Progenitor cell of endocrine pancreas (in vitro differentiated cells): ENCODE data around the gene HELLS. TPM values are rescaled to one million over a fixed set of nuclear protein-coding genes. Genes with fewer than 3 reads are reported as not detected.
"Not testable (repeated sequence)": the region's sequence is repeated elsewhere in the genome, so short reads cannot be mapped to it uniquely, and the experiment has no call there.

Experiments used
- DNase-seq: peaks from one replicate; pipeline ENCODE4 v3.0.0; 2021; ENCODE audit warnings: low spot score; ENCODE audit not compliant: unreplicated experiment
- H3K27ac Mint-ChIP-seq: 2 replicates; pipeline ENCODE4 v1.8.0; 2021; ENCODE audit warnings: mild to moderate bottlenecking, moderate library complexity, mixed read lengths
- H3K27me3 Mint-ChIP-seq: 2 replicates; pipeline ENCODE4 v1.8.0; 2021; ENCODE audit warnings: mixed read lengths
- H3K36me3 Mint-ChIP-seq: 2 replicates; pipeline ENCODE4 v1.8.0; 2022; ENCODE audit warnings: mixed read lengths; ENCODE audit not compliant: insufficient read depth
- H3K4me1 Mint-ChIP-seq: 2 replicates; pipeline ENCODE4 v1.8.0; 2021; ENCODE audit warnings: low read depth, mixed read lengths
- H3K4me3 Mint-ChIP-seq: 2 replicates; pipeline ENCODE4 v1.8.0; 2021; ENCODE audit warnings: low read depth, mild to moderate bottlenecking, moderate library complexity, mixed read lengths
- H3K9me3 Mint-ChIP-seq: 2 replicates; pipeline ENCODE4 v1.8.0; 2021; ENCODE audit warnings: low read depth, mixed read lengths
- total RNA-seq: library from RNA; stranded (reverse); gene quantifications from 2 replicates; pipeline ENCODE4 v1.2.1, GENCODE V29; 2021
- TF ChIP-seq, protein P1 (sequence below): fragments of 200-600 bp; sonication (generic); IDR thresholded peaks from one replicate; pipeline ENCODE4 v1.5.0; 2021; ENCODE audit warnings: antibody characterized with exemption, mild to moderate bottlenecking; ENCODE audit not compliant: unreplicated experiment

Gene HELLS
- total RNA-seq, 1 donor from 2014 or later, result 132 TPM

DNA sequence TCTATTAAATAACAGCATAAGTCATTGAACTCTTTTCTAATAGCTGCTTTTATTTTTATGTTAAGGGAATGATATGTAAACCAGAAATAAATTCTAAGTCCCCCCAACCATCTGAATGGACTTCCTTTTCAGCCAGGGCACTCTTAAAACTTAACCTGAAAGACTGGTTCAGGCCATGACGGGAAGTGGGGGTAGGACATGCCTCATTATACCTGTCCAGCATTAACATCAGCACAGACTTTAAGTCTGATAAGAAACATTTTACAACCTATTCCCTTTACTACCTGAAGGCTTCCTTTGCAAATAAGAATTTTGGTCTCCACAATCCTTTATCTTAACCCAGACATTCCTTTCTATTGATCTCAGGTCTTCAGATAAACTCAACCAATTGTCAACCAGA, 81.9 kb downstream of the HELLS start:
- TF ChIP-seq, protein P1, sequence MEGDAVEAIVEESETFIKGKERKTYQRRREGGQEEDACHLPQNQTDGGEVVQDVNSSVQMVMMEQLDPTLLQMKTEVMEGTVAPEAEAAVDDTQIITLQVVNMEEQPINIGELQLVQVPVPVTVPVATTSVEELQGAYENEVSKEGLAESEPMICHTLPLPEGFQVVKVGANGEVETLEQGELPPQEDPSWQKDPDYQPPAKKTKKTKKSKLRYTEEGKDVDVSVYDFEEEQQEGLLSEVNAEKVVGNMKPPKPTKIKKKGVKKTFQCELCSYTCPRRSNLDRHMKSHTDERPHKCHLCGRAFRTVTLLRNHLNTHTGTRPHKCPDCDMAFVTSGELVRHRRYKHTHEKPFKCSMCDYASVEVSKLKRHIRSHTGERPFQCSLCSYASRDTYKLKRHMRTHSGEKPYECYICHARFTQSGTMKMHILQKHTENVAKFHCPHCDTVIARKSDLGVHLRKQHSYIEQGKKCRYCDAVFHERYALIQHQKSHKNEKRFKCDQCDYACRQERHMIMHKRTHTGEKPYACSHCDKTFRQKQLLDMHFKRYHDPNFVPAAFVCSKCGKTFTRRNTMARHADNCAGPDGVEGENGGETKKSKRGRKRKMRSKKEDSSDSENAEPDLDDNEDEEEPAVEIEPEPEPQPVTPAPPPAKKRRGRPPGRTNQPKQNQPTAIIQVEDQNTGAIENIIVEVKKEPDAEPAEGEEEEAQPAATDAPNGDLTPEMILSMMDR, result no peak
- Mint-ChIP-seq H3K4me1 (peaks cover 20% of the 10 kb centered on the region), H3K27me3 (no peaks in the 10 kb centered on the region), H3K4me3 (no peak overlapping the region), H3K27ac (no peak overlapping the region), H3K36me3 (no peaks in the 10 kb centered on the region), H3K9me3 (peaks cover 4% of the 10 kb centered on the region)
- no peak for DNase-seq

DNA sequence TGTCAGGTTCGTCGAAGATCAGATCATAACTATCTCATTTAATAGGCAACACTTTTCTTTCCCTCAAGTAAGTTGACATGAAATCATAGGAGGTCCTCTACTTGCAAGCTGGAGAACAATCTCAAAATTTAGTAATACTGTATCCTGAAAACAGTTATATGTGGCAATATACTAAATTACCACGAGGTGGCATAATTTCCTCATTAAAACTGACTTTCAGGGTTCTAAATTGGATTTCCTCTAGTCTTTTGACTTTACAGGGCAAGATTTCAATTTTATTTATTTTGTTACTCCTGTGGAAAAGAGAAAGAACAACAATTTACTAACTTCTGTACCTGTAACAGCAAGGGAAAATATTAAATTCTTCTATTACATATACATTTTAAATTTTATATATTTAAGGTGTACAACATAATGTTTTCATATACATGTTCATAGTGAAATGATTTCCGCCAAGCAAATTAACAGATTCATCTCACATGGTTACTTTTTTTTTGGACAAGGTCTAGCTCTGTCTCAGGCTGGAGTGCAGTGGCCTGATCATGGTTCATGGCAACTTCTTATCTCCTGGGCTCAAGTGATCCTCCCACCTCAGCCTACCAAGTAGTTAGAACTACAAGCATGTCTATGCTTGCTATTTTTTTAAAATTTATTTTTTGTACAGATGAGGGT, 84.6 kb downstream of the HELLS start:
- Mint-ChIP-seq H3K27ac (no peak overlapping the region), H3K36me3 (peaks cover 3% of the 10 kb centered on the region), H3K27me3 (no peaks in the 10 kb centered on the region), H3K9me3 (peaks cover 16% of the 10 kb centered on the region), H3K4me1 (peaks cover 10% of the 10 kb centered on the region), H3K4me3 (no peak overlapping the region)
- DNase-seq, result no peak
- TF ChIP-seq, protein P1, result peak; percentile 83

DNA sequence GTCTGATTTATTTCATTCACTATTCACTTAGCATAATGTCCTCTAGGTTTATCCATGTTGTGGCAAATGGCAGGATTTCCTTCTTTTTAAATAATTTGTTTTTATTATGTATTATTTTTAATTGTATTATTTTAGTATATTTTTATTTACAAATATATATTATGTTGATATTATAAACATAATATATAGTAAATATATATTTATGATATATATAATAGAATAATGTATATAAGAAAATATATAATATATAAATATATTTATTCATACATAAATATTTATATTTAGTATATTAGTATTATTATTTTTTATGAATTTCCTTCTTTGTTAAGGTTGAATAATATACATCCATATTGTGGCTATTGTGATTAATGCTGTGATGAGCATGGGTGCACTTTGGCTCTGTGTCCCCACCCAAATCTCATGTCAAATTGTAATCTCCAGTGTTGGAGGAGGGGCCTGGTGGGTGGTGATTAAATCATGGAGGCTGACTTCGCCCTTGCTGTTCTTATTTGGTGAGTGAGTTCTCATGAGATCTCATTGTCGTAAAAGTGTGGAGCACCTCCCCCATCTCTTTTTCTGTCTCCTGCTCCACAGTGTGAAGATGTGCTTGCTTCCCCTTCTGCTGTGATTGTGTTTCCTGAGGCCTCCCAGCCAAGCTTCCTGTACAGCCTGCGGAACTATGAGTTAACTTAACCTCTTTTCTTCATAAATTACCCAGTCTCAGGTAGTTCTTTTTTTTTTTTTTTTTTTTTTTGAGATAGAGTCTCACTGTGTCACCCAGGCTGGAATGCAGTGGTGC, 85.7 kb downstream of the HELLS start:
- Mint-ChIP-seq H3K4me3 (no peak overlapping the region), H3K9me3 (peaks cover 21% of the 10 kb centered on the region), H3K27ac (no peak overlapping the region), H3K27me3 (no peaks in the 10 kb centered on the region), H3K4me1 (peaks cover 10% of the 10 kb centered on the region), H3K36me3 (peaks cover 4% of the 10 kb centered on the region)
- TF ChIP-seq, protein P1, result no peak
- no peak for DNase-seq

DNA sequence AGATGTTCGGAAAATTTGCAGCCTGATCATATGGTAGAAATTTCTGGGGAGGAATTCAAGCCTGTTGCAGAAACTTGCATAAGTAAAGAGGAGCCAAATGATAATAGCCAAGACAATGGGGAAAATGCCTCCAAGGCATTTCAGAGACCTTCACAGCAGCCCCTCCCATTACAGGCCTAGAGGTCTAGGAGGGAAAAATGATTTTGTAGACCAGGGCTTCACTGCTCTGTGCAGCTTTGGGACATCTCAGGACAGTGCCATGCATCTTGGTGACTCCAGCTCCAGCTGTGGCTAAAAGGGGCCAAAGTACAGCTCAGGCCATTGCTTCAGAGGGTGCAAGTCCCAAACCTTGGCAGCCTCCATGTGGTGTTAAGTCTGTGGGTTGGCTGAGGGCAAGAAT, 87.4 kb downstream of the HELLS start:
- H3K9me3 Mint-ChIP-seq, result peaks cover 34% of the 10 kb centered on the region
- peaks cover 12% of the 10 kb centered on the region for H3K36me3 Mint-ChIP-seq
- TF ChIP-seq, protein P1, result no peak
- no peak overlapping the region for H3K4me3 Mint-ChIP-seq
- H3K27me3 Mint-ChIP-seq, result no peaks in the 10 kb centered on the region
- no peak for DNase-seq
- no peaks in the 10 kb centered on the region for H3K4me1 Mint-ChIP-seq
- H3K27ac Mint-ChIP-seq, result no peak overlapping the region

DNA sequence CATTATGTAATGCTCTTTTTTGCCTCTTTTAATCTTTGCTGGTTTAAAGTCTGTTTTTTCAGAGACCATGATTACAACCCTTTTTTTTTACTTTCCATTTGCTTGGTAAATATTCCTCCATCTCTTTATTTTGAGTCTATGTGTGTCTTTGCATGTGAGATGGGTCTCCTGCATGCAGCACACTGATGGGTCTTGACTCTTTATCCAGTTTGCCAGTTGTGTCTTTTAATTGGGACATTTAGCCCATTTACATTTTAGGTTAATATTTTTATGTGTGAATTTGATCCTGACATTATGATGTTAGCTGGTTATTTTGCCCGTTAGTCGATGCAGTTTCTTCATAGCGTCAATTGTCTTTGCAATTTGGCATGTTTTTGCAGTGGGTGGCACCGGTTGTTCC, 92.5 kb downstream of the HELLS start:
- Mint-ChIP-seq H3K9me3 (peaks cover 44% of the 10 kb centered on the region), H3K36me3 (peaks cover 23% of the 10 kb centered on the region)

More for the DNA sequence above, 92.5 kb downstream of the HELLS start:
- not testable (repeated sequence) for H3K27me3 Mint-ChIP-seq, DNase-seq, H3K4me1 Mint-ChIP-seq, H3K4me3 Mint-ChIP-seq, H3K27ac Mint-ChIP-seq
